Cardiac muscle cell (in vitro differentiated cells and primary cell): ENCODE measurements around the gene ANTXR2. TPM values are rescaled to one million over a fixed set of nuclear protein-coding genes. Genes with fewer than 3 reads are reported as not detected.

ENCODE experiments used
- DNase-seq, 2 donors: peaks; one replicate each; pipeline versions ENCODE4 v3.0.0 to v3.0.0-alpha.2; 2010 to 2017; ENCODE audit warnings: low read depth in 1 of 2, low spot score in 1 of 2
- H3K27ac ChIP-seq: fragments of 200-600 bp; sonication (generic); 2 replicates; pipeline ENCODE4 v1.5.1; 2016
- H3K27me3 ChIP-seq: fragments of 200-600 bp; sonication (generic); 2 replicates; pipeline ENCODE4 v1.6.0; 2016; ENCODE audit warnings: control low read depth
- H3K36me3 ChIP-seq: fragments of 200-600 bp; sonication (generic); 2 replicates; pipeline ENCODE4 v1.5.1; 2016; ENCODE audit warnings: control low read depth
- H3K4me1 ChIP-seq: fragments of 200-600 bp; sonication (generic); 2 replicates; pipeline ENCODE4 v1.8.1; 2017; ENCODE audit warnings: low read depth, mild to moderate bottlenecking, mixed run types
- H3K4me3 ChIP-seq: fragments of 200-600 bp; sonication (generic); 2 replicates; pipeline ENCODE4 v1.5.1; 2016; ENCODE audit warnings: mild to moderate bottlenecking
- H3K9me3 ChIP-seq: fragments of 200-600 bp; sonication (generic); 2 replicates; pipeline ENCODE4 v1.5.1; 2017; ENCODE audit warnings: low read depth, mild to moderate bottlenecking, control low read depth
- polyA plus RNA-seq: library from polyadenylated mRNA; unstranded; fragments of >200 nt; fragmentation: Nextera tagmentation; extraction: Ambion mirVana; gene quantifications from 2 replicates; pipeline ENCODE4 v1.2.1, GENCODE V29; 2016
- total RNA-seq: library from RNA; depleted of rRNA; stranded (reverse); fragments of >200 nt; gene quantifications from 2 replicates; pipeline ENCODE4 v1.2.3, GENCODE V29; 2016
- TF ChIP-seq, protein P1 (sequence below): IDR thresholded peaks from 2 replicates; pipeline ENCODE4 v1.5.1; 2012; ENCODE audit warnings: low read depth, mild to moderate bottlenecking, low read length

The ANTXR2 gene
- total and polyA plus RNA-seq, 2 experiments from 2014 or later: 70.6 to 79.6 TPM

DNA sequence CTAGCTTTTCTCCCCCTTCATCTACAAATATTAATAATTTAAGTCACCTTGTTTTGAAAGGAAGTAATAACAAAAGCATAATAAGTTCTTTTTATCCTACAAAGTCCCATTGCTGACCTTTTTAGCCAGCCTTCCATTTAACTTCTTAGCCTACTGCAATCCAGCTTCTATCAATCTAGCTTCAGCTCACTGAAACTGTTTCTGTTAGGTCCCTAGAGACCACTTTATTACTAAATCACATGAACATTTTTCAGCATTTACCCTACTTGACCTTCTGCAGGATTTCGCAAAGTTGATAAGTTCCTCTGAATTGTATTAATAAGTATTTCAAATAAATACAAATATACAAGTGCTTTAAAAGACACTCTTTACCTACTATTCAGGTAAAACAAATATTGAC lies 186.5 kb downstream of the ANTXR2 start:
- DNase-seq: peak in 1 of 2 donors; percentile 13
- TF ChIP-seq, protein P1, sequence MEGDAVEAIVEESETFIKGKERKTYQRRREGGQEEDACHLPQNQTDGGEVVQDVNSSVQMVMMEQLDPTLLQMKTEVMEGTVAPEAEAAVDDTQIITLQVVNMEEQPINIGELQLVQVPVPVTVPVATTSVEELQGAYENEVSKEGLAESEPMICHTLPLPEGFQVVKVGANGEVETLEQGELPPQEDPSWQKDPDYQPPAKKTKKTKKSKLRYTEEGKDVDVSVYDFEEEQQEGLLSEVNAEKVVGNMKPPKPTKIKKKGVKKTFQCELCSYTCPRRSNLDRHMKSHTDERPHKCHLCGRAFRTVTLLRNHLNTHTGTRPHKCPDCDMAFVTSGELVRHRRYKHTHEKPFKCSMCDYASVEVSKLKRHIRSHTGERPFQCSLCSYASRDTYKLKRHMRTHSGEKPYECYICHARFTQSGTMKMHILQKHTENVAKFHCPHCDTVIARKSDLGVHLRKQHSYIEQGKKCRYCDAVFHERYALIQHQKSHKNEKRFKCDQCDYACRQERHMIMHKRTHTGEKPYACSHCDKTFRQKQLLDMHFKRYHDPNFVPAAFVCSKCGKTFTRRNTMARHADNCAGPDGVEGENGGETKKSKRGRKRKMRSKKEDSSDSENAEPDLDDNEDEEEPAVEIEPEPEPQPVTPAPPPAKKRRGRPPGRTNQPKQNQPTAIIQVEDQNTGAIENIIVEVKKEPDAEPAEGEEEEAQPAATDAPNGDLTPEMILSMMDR: no peak
- no peaks in the 10 kb centered on the region for H3K27me3 ChIP-seq
- H3K9me3 ChIP-seq: no peaks in the 10 kb centered on the region
- no peaks in the 10 kb centered on the region for H3K36me3 ChIP-seq
- no peak overlapping the region for H3K27ac ChIP-seq
- no peaks in the 10 kb centered on the region for H3K4me1 ChIP-seq
- no peak overlapping the region for H3K4me3 ChIP-seq

DNA sequence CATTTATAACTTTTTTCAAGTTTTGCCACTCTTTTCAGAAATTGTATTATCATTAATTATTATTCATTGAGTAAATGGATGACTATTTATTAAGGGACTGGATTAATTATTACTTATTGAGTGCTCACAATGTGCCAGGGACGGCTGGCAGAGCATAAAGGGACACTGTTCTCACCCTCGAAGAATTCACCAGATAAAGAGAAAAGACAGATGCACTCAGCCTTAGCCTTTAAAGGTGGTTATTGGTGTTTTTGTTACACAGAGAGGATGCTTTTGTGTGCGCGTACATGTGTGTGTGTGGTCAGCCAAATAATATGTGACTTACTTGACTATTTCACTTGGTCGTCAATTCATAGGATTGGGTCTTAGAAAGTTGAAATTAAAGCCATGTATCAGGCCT lies 187.0 kb downstream of the ANTXR2 start:
- H3K9me3 ChIP-seq: no peaks in the 10 kb centered on the region
- H3K4me3 ChIP-seq: no peak overlapping the region
- TF ChIP-seq, protein P1: no peak
- no peaks in the 10 kb centered on the region for H3K36me3 ChIP-seq
- H3K4me1 ChIP-seq: no peaks in the 10 kb centered on the region
- H3K27ac ChIP-seq: no peak overlapping the region
- H3K27me3 ChIP-seq: no peaks in the 10 kb centered on the region
- DNase-seq: no peak

DNA sequence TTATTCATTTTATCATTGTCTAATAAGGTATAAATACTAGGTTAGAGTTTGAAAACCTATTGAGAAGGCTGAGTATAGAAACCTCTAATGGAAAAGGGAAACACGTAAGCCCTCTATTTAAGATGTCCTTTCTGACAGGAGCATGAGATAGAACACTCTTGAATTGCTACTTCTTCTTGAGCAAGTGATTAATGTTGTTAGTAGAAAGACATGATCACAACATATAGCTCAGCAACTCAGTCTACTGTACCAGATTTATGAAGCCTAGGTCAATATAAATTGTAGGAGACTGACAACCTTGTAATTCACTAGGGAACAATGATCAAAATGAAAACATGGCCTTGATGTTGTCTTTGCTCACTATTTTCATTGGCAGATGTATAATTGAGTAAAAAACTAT lies 189.7 kb downstream of the ANTXR2 start:
- Histone ChIP-seq H3K27me3 (no peaks in the 10 kb centered on the region), H3K4me3 (no peak overlapping the region), H3K36me3 (no peaks in the 10 kb centered on the region), H3K27ac (no peak overlapping the region), H3K9me3 (no peaks in the 10 kb centered on the region), H3K4me1 (no peaks in the 10 kb centered on the region)
- TF ChIP-seq, protein P1: no peak
- no peak for DNase-seq

DNA sequence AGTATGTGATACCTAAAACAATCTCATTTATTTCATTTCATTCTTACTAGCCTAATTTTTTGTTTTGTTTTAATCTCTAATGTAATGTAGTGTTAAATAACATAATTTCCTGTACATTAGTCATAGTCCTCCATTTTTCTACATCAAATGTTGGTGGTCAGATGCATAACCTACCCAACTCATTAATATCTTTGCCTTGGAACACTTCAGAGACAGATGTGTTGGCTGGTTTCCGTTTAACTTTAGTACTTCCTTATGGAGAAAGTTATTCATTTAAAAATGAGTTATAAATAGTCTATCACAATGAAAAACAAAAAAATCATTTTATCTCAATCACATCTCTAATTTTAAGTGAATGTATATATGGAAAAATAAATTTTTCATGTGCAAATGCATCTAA lies 190.2 kb downstream of the ANTXR2 start:
- no peaks in the 10 kb centered on the region for H3K9me3 ChIP-seq
- DNase-seq: no peak
- no peaks in the 10 kb centered on the region for H3K4me1 ChIP-seq
- no peak overlapping the region for H3K27ac ChIP-seq
- H3K4me3 ChIP-seq: no peak overlapping the region
- no peaks in the 10 kb centered on the region for H3K36me3 ChIP-seq
- TF ChIP-seq, protein P1: no peak
- no peaks in the 10 kb centered on the region for H3K27me3 ChIP-seq

DNA sequence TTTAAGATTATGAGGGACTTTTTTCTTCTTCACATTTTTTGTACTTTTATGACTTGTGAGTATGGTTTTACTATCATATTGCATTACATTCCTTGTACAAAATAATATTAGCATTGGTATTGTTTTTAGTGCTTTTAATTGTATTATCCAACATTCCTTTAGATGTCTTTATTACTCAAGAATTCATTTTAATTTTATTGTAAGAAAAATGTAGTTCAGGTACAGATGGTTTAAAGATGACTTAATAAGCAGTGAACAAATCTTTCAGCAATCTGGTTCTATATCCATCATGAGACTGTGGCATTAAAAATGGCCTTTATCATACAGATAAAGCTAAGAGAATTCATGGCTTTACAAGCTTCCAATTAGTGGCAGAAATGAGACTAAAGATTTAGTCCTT lies 191.6 kb downstream of the ANTXR2 start:
- Histone ChIP-seq H3K36me3 (no peaks in the 10 kb centered on the region), H3K27ac (no peak overlapping the region), H3K4me3 (no peak overlapping the region), H3K9me3 (no peaks in the 10 kb centered on the region), H3K27me3 (no peaks in the 10 kb centered on the region), H3K4me1 (no peaks in the 10 kb centered on the region)
- no peak for DNase-seq
- TF ChIP-seq, protein P1: no peak

DNA sequence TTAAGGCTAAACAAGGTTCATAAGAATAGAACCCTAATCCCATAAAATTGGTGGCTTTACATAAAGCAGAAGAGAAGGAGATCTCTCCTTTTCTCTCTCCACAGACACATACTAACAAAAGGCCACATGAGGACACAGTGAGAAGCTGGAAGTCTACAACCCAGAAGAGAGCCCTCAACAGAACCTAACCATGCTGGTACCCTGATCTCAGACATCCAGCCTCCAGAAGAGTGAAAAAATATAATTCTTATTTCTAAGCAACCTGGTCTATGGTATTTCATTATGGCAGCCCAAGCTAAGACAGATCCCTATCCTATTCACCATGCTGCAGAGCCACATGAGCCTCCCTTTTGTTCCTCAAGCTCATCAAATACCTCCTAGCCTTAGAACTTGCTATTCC lies 195.5 kb downstream of the ANTXR2 start:
- H3K36me3 ChIP-seq: no peaks in the 10 kb centered on the region
- TF ChIP-seq, protein P1: no peak
- no peaks in the 10 kb centered on the region for H3K27me3 ChIP-seq
- no peaks in the 10 kb centered on the region for H3K9me3 ChIP-seq
- no peaks in the 10 kb centered on the region for H3K4me1 ChIP-seq
- H3K27ac ChIP-seq: no peak overlapping the region
- H3K4me3 ChIP-seq: no peak overlapping the region
- DNase-seq: no peak
